ENCODE data around the gene GIMAP1.
"Not testable (repeated sequence)": the region's sequence is repeated elsewhere in the genome, so short reads cannot be mapped to it uniquely, and the experiment has no call there.

The GIMAP1 gene

GRCh38 chr7:150675714-150676113, 40.7 kb upstream of the GIMAP1 start:
- no CpG with 5 or more reads among the region's 2 CpGs for WGBS, 2 donors (ENCODE audit: extremely low coverage in 2 of 2, insufficient read length in 2 of 2, insufficient replicate concordance in 1 of 2)
- Histone ChIP-seq H4K91ac (ENCODE audit: low read depth, low read length, poor library complexity) (no peak overlapping the region), H3K4ac (ENCODE audit: low read length) (no peak overlapping the region), H3K14ac (ENCODE audit: low read length) (no peak overlapping the region), H2BK12ac (ENCODE audit: low read length) (no peak overlapping the region), H3K4me2 (ENCODE audit: insufficient read depth, low read length, poor library complexity, severe bottlenecking) (no peak overlapping the region), H2BK5ac (ENCODE audit: low read length) (no peak overlapping the region), H3K23ac (ENCODE audit: low read depth, low read length, poor library complexity) (no peak overlapping the region), H3K79me1 (ENCODE audit: low read depth, low read length) (no peaks in the 10 kb centered on the region), H2BK15ac (ENCODE audit: low read length) (no peak overlapping the region), H3K9me3 (replicated peaks in 1 of 2; ENCODE audit: control insufficient read depth in 2 of 2, insufficient read depth in 1 of 2, low read depth in 1 of 2, low read length in 2 of 2) (no peaks in the 10 kb centered on the region), H2AFZ (ENCODE audit: low read length) (no peak overlapping the region), H3K27ac (replicated peaks; ENCODE audit: low read length) (no peak overlapping the region), H3K9ac (ENCODE audit: low read depth, low read length, poor library complexity) (no peak overlapping the region), H3K4me3 (ENCODE audit: low read length in 2 of 2) (no peak overlapping the region), H2BK120ac (ENCODE audit: low read depth, low read length) (no peak overlapping the region), H3K36me3 (replicated peaks in 1 of 2; ENCODE audit: control insufficient read depth in 2 of 2, insufficient read depth in 2 of 2, low read length in 2 of 2) (no peaks in the 10 kb centered on the region), H3K27me3 (ENCODE audit: control insufficient read depth in 3 of 3, insufficient read depth in 3 of 3, low read depth in 1 of 3, low read length in 3 of 3) (no peaks in the 10 kb centered on the region), H4K8ac (ENCODE audit: low read depth, low read length) (no peak overlapping the region), H2AK5ac (ENCODE audit: low read depth, low read length) (no peak overlapping the region), H3K4me1 (ENCODE audit: control insufficient read depth in 2 of 2, insufficient read depth in 1 of 2, low read depth in 1 of 2, low read length in 2 of 2) (no peaks in the 10 kb centered on the region), H3K18ac (ENCODE audit: low read length) (no peak overlapping the region)
- DNase-seq (ENCODE audit: low spot score) = no peak

DNA sequence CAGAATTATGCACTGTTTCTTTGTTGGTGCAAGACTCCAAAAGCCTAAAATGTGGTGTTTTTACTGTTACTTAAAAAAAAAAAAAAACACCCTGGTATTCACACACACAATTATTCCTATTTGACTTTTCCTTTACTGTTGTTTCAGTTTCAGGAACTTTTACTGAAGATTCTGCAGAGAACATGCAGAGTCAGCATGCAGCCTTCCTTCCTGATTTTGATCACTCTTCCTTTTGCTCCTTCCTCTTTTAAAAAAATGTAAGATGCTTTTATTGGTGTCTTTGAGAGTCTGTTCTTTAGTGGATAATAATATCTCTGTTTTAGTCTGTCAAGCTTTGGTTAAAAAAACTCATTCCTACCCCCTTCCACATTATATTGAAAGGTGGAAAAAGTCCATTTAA, 40.1 kb upstream of the GIMAP1 start:
- not testable (repeated sequence) for H3K36me3 ChIP-seq (replicated peaks in 1 of 2; ENCODE audit: control insufficient read depth in 2 of 2, insufficient read depth in 2 of 2, low read length in 2 of 2); H3K9me3 ChIP-seq (replicated peaks in 1 of 2; ENCODE audit: control insufficient read depth in 2 of 2, insufficient read depth in 1 of 2, low read depth in 1 of 2, low read length in 2 of 2); H3K27me3 ChIP-seq (ENCODE audit: control insufficient read depth in 3 of 3, insufficient read depth in 3 of 3, low read depth in 1 of 3, low read length in 3 of 3); H2AK5ac ChIP-seq (ENCODE audit: low read depth, low read length); H2BK12ac ChIP-seq (ENCODE audit: low read length); DNase-seq (ENCODE audit: low spot score); H2AFZ ChIP-seq (ENCODE audit: low read length); H4K91ac ChIP-seq (ENCODE audit: low read depth, low read length, poor library complexity); H3K27ac ChIP-seq (replicated peaks; ENCODE audit: low read length); H3K9ac ChIP-seq (ENCODE audit: low read depth, low read length, poor library complexity); H4K8ac ChIP-seq (ENCODE audit: low read depth, low read length); H3K23ac ChIP-seq (ENCODE audit: low read depth, low read length, poor library complexity); H2BK15ac ChIP-seq (ENCODE audit: low read length); H3K79me1 ChIP-seq (ENCODE audit: low read depth, low read length); H3K14ac ChIP-seq (ENCODE audit: low read length); H3K4me2 ChIP-seq (ENCODE audit: insufficient read depth, low read length, poor library complexity, severe bottlenecking); H3K4ac ChIP-seq (ENCODE audit: low read length); H3K18ac ChIP-seq (ENCODE audit: low read length); H2BK120ac ChIP-seq (ENCODE audit: low read depth, low read length); H2BK5ac ChIP-seq (ENCODE audit: low read length); H3K4me3 ChIP-seq (ENCODE audit: low read length in 2 of 2); H3K4me1 ChIP-seq (ENCODE audit: control insufficient read depth in 2 of 2, insufficient read depth in 1 of 2, low read depth in 1 of 2, low read length in 2 of 2)

DNA sequence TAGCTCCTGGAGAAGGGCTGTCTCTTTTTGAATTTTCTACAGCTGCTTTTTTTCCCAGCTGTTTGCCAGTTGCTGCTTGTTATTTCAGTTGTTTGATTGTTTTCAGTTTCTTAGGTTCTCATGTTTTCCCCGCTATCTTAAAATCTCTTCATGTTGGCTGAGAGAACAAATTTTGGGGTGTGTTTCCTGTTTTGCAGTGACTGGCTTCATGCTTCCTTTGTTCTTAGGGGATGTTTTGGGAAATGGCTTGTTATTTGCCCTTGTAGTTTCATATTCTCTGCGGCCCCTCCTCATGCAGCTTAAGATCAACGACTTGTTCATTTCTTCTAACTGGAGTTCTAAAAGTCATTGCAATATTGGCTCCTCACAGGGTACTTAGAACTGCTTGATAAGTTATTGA, 39.6 kb upstream of the GIMAP1 start:
- not testable (repeated sequence) for H3K9ac ChIP-seq (ENCODE audit: low read depth, low read length, poor library complexity); DNase-seq (ENCODE audit: low spot score)

GRCh38 chr7:150678601-150679000, 37.8 kb upstream of the GIMAP1 start:
- not testable (repeated sequence) for H3K9me3 ChIP-seq (replicated peaks in 1 of 2; ENCODE audit: control insufficient read depth in 2 of 2, insufficient read depth in 1 of 2, low read depth in 1 of 2, low read length in 2 of 2); H3K79me1 ChIP-seq (ENCODE audit: low read depth, low read length); H3K4me1 ChIP-seq (ENCODE audit: control insufficient read depth in 2 of 2, insufficient read depth in 1 of 2, low read depth in 1 of 2, low read length in 2 of 2); H2BK12ac ChIP-seq (ENCODE audit: low read length); H3K14ac ChIP-seq (ENCODE audit: low read length); H3K23ac ChIP-seq (ENCODE audit: low read depth, low read length, poor library complexity); H3K27ac ChIP-seq (replicated peaks; ENCODE audit: low read length); H2BK15ac ChIP-seq (ENCODE audit: low read length); H3K9ac ChIP-seq (ENCODE audit: low read depth, low read length, poor library complexity); H2BK120ac ChIP-seq (ENCODE audit: low read depth, low read length); H3K4ac ChIP-seq (ENCODE audit: low read length); H4K8ac ChIP-seq (ENCODE audit: low read depth, low read length); H2BK5ac ChIP-seq (ENCODE audit: low read length); H3K27me3 ChIP-seq (ENCODE audit: control insufficient read depth in 3 of 3, insufficient read depth in 3 of 3, low read depth in 1 of 3, low read length in 3 of 3); H3K4me3 ChIP-seq (ENCODE audit: low read length in 2 of 2); H3K36me3 ChIP-seq (replicated peaks in 1 of 2; ENCODE audit: control insufficient read depth in 2 of 2, insufficient read depth in 2 of 2, low read length in 2 of 2); DNase-seq (ENCODE audit: low spot score); H4K91ac ChIP-seq (ENCODE audit: low read depth, low read length, poor library complexity); H3K4me2 ChIP-seq (ENCODE audit: insufficient read depth, low read length, poor library complexity, severe bottlenecking); H2AFZ ChIP-seq (ENCODE audit: low read length); H2AK5ac ChIP-seq (ENCODE audit: low read depth, low read length); H3K18ac ChIP-seq (ENCODE audit: low read length)
- WGBS, 2 donors (ENCODE audit: extremely low coverage in 2 of 2, insufficient read length in 2 of 2, insufficient replicate concordance in 1 of 2) = no CpG with 5 or more reads among the region's 11 CpGs

More for the DNA sequence above, 39.6 kb upstream of the GIMAP1 start:
- H3K18ac ChIP-seq (ENCODE audit: low read length); H2BK12ac ChIP-seq (ENCODE audit: low read length); H3K36me3 ChIP-seq (replicated peaks in 1 of 2; ENCODE audit: control insufficient read depth in 2 of 2, insufficient read depth in 2 of 2, low read length in 2 of 2); H2BK120ac ChIP-seq (ENCODE audit: low read depth, low read length); H2BK15ac ChIP-seq (ENCODE audit: low read length); H2BK5ac ChIP-seq (ENCODE audit: low read length); H3K79me1 ChIP-seq (ENCODE audit: low read depth, low read length); H2AK5ac ChIP-seq (ENCODE audit: low read depth, low read length); H3K4me2 ChIP-seq (ENCODE audit: insufficient read depth, low read length, poor library complexity, severe bottlenecking); H2AFZ ChIP-seq (ENCODE audit: low read length); H3K14ac ChIP-seq (ENCODE audit: low read length); H3K9me3 ChIP-seq (replicated peaks in 1 of 2; ENCODE audit: control insufficient read depth in 2 of 2, insufficient read depth in 1 of 2, low read depth in 1 of 2, low read length in 2 of 2); H3K4me1 ChIP-seq (ENCODE audit: control insufficient read depth in 2 of 2, insufficient read depth in 1 of 2, low read depth in 1 of 2, low read length in 2 of 2); H3K27ac ChIP-seq (replicated peaks; ENCODE audit: low read length); H3K27me3 ChIP-seq (ENCODE audit: control insufficient read depth in 3 of 3, insufficient read depth in 3 of 3, low read depth in 1 of 3, low read length in 3 of 3); H4K8ac ChIP-seq (ENCODE audit: low read depth, low read length); H3K4ac ChIP-seq (ENCODE audit: low read length); H3K4me3 ChIP-seq (ENCODE audit: low read length in 2 of 2); H4K91ac ChIP-seq (ENCODE audit: low read depth, low read length, poor library complexity); H3K23ac ChIP-seq (ENCODE audit: low read depth, low read length, poor library complexity): not testable (repeated sequence)
- WGBS, 2 donors (ENCODE audit: extremely low coverage in 2 of 2, insufficient read length in 2 of 2, insufficient replicate concordance in 1 of 2) = no CpG with 5 or more reads among the region's 3 CpGs

Measured in neuronal stem cell (in vitro differentiated cells).